PFSK-1 (cell line): ENCODE measurements around the gene NCOA3.

ENCODE experiments used
- FOXP2 ChIP-seq: optimal IDR thresholded peaks from 2 replicates; pipeline ENCODE3; 2011; ENCODE audit warnings: borderline replicate concordance, control low read depth, inconsistent platforms; ENCODE audit not compliant: insufficient read depth; ENCODE audit errors: extremely low read length, extremely low read depth
- POLR2AphosphoS5 ChIP-seq: IDR thresholded peaks from 2 replicates; pipeline ENCODE4 v1.6.1; 2012; ENCODE audit warnings: low read depth, mild to moderate bottlenecking, control low read depth, low read length, moderate library complexity
- SIN3A ChIP-seq: IDR thresholded peaks from 2 replicates; pipeline ENCODE4 v1.6.1; 2012; ENCODE audit warnings: mild to moderate bottlenecking, low read length, moderate library complexity, borderline replicate concordance; ENCODE audit not compliant: insufficient read depth
- TAF1 ChIP-seq: IDR thresholded peaks from 2 replicates; pipeline ENCODE4 v1.6.1; 2012; ENCODE audit warnings: low read length, control low read depth, borderline replicate concordance; ENCODE audit not compliant: insufficient read depth
- TF ChIP-seq, protein P1 (sequence below), 2 experiments: IDR thresholded peaks; 2 replicates each; pipeline versions ENCODE4 v1.6.1 to v1.8.0; 2011 to 2012; ENCODE audit warnings: low read depth in 2 of 2, low read length in 2 of 2, control low read depth in 1 of 2, inconsistent platforms in 1 of 2, mild to moderate bottlenecking in 1 of 2, moderate library complexity in 1 of 2; ENCODE audit not compliant: insufficient read depth in 1 of 2

Gene NCOA3

DNA sequence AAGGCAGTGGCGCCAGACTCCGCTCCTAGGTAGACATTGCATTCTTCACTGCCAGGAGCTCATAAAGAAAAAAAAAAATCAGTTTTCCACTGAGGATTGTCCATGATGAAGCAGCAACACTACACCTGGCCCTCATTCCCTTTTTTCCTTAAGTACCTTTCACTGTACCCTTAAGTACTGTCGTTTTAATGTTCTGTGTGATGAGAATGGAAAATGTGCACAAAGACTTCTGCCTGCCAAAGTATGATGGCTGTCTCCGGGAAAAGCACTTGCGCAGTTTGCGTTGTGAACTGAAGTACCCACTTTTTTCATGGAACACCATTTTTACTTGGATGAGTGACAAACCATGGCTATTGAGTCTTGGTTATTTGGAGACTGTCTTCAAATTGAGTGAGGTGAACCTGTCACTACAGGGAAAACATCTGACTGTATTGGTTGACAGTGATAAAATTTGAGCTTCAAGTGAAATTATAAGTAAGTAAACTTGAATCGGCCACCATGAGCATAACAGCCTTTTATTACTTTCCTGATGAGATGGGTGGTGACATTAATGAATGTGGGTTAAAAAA is 104.8 kb downstream of the NCOA3 start:
- TF ChIP-seq FOXP2 (no peak), SIN3A (no peak), POLR2AphosphoS5 (no peak), TAF1 (no peak)
- TF ChIP-seq, protein P1, sequence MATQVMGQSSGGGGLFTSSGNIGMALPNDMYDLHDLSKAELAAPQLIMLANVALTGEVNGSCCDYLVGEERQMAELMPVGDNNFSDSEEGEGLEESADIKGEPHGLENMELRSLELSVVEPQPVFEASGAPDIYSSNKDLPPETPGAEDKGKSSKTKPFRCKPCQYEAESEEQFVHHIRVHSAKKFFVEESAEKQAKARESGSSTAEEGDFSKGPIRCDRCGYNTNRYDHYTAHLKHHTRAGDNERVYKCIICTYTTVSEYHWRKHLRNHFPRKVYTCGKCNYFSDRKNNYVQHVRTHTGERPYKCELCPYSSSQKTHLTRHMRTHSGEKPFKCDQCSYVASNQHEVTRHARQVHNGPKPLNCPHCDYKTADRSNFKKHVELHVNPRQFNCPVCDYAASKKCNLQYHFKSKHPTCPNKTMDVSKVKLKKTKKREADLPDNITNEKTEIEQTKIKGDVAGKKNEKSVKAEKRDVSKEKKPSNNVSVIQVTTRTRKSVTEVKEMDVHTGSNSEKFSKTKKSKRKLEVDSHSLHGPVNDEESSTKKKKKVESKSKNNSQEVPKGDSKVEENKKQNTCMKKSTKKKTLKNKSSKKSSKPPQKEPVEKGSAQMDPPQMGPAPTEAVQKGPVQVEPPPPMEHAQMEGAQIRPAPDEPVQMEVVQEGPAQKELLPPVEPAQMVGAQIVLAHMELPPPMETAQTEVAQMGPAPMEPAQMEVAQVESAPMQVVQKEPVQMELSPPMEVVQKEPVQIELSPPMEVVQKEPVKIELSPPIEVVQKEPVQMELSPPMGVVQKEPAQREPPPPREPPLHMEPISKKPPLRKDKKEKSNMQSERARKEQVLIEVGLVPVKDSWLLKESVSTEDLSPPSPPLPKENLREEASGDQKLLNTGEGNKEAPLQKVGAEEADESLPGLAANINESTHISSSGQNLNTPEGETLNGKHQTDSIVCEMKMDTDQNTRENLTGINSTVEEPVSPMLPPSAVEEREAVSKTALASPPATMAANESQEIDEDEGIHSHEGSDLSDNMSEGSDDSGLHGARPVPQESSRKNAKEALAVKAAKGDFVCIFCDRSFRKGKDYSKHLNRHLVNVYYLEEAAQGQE (IDR thresholded peaks at IDR 0.05; ENCODE audit: insufficient read depth in 1 of 2, low read depth in 2 of 2, low read length in 2 of 2): no peak

DNA sequence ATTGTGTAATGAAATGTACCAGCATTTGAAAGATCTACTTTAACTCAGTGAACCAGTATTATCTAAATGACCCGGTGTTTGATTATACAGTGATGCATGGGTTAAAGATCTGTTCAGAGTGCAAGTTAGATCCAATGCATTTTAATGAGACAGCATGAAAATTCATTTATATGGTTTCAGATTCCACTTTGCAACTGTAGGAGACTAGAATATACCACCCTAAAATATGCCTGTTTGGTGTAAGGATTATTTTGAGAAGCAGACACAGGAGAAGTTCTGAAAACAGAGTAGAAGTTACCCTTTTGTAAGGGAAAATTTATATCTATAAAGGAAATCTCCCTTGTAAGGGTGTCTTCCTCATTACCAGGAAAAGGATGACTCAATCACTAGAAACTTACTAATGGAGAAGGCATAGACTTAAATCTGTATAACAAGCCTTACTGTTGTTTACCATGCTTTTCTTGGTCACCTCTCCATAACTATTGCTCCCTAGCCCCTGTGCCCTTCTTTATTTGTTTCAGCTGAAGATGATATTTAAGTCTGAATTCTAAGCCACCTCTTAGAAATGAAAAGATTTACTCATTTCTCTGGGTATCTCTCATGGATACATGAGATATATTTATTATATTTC is 105.4 kb downstream of the NCOA3 start:
- TF ChIP-seq POLR2AphosphoS5: no peak
- no peak for TF ChIP-seq FOXP2

DNA sequence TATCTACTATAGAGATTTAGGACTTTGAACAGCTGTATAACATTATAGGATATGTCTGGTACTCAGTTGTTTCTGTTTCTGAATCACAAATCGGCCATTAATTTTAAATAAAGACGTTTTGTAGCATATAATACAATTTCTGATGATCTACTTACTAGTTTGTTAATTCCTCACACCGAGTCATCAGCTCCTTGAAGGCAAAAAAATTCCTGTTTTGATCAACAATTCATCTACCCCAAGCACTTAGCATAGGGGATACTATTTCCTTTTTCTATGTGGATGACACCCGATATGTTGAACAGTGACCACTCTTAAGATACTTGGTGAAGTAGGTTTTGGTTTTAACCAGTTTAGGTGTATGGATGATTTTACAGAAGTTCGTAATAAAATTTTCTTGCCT is 107.3 kb downstream of the NCOA3 start:
- TF ChIP-seq, protein P1 (IDR thresholded peaks at IDR 0.05; ENCODE audit: insufficient read depth in 1 of 2, low read depth in 2 of 2, low read length in 2 of 2): no peak
- no peak for TF ChIP-seq TAF1
- TF ChIP-seq POLR2AphosphoS5: no peak
- no peak for TF ChIP-seq SIN3A
- TF ChIP-seq FOXP2: no peak

DNA sequence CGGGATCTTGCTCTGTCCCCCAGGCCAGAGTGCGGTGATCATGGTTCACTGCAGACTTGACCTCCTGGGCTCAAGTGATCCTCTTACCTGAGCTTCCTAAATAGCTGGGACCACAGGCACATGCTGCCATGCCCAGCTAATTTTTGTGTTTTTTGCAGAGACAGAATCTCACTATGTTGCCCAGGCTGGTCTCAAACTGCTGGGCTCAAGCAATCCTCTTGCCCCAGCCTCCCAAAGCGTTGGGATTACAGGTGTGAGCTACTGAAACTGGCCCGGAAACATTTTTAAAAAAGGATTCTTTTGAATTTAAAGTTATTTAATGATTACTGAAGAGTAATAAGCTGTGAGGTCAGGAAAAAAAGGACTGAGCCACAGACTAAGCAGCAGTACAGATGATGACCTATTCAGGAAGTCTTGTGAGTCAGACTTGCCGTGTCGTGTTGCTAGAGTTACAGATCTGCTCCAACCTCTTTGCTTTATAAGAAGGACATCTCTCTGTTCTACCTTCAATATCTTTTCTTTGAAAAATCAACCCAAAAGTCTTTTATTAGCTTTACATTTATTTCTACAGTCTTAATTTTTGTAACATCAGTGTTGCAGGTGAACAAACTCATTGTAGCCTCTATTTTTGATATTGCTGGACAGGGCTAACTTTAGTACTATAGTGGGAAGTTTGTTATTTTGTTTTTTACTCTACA is 108.7 kb downstream of the NCOA3 start:
- TF ChIP-seq, protein P1 (IDR thresholded peaks at IDR 0.05; ENCODE audit: insufficient read depth in 1 of 2, low read depth in 2 of 2, low read length in 2 of 2): no peak
- no peak for TF ChIP-seq POLR2AphosphoS5
- no peak for TF ChIP-seq SIN3A
- TF ChIP-seq FOXP2: no peak
- no peak for TF ChIP-seq TAF1

DNA sequence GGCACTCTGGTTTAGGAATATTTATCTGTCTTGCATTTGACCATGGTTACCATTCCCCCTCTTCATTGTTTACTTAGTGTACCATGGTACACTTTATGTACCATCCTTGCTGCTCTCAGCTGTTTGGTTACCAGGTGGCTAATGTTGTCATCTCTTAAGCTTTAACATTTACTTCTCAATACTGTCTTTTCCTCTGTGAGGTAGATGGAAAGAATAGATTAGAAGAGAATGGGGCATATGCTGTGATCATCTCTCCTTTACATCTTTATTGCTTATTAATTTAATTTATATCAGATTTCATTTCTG is 109.2 kb downstream of the NCOA3 start:
- TF ChIP-seq SIN3A: no peak
- TF ChIP-seq FOXP2: no peak
- TF ChIP-seq POLR2AphosphoS5: no peak
- TF ChIP-seq TAF1: no peak
- TF ChIP-seq, protein P1 (IDR thresholded peaks at IDR 0.05; ENCODE audit: insufficient read depth in 1 of 2, low read depth in 2 of 2, low read length in 2 of 2): no peak
